ENCODE results near the gene USF2. TPM values are rescaled to one million over a fixed set of nuclear protein-coding genes. Genes with fewer than 3 reads are reported as not detected.
"Not testable (repeated sequence)": the region's sequence is repeated elsewhere in the genome, so short reads cannot be mapped to it uniquely, and the experiment has no call there.

The USF2 gene
- polyA plus RNA-seq, 1 donor from 2014 or later: 107 TPM

- no peaks in the 10 kb centered on the region for H3K27me3 ChIP-seq (ENCODE audit: insufficient read depth, low read depth, low read length)
- H3K27ac ChIP-seq (ENCODE audit: low read length): no peak overlapping the region
- no peaks in the 10 kb centered on the region for H3K36me3 ChIP-seq (ENCODE audit: insufficient read depth, low read length)
- no peaks in the 10 kb centered on the region for H3K9me2 ChIP-seq (ENCODE audit: insufficient read depth, low read length)
- H3K9ac ChIP-seq (ENCODE audit: low read length): no peak overlapping the region
- H2AFZ ChIP-seq (ENCODE audit: low read depth, low read length): no peak overlapping the region
- H3F3A ChIP-seq (ENCODE audit: insufficient read depth, low read length, poor library complexity, severe bottlenecking): no peaks in the 10 kb centered on the region
- H3K9me3 ChIP-seq (ENCODE audit: low read length): no peaks in the 10 kb centered on the region
- TF ChIP-seq SMC3 (conservative IDR thresholded peaks at IDR 0.05; ENCODE audit: poor library complexity): no peak
- TF ChIP-seq REST (IDR thresholded peaks at IDR 0.05; ENCODE audit: borderline replicate concordance): no peak
- TF ChIP-seq POLR2AphosphoS5 (IDR thresholded peaks at IDR 0.05): no peak
- TF ChIP-seq EZH2 (IDR thresholded peaks at IDR 0.05; ENCODE audit: borderline replicate concordance, insufficient read depth, low read length, poor library complexity, severe bottlenecking): no peak
- no peak for TF ChIP-seq CTCF (IDR thresholded peaks at IDR 0.05; ENCODE audit: poor library complexity, severe bottlenecking)
- TF ChIP-seq TAF1 (IDR thresholded peaks at IDR 0.05; ENCODE audit: low read depth): no peak
- no peak for TF ChIP-seq MXI1 (conservative IDR thresholded peaks at IDR 0.05; ENCODE audit: poor library complexity, severe bottlenecking)
- TF ChIP-seq RAD21 (conservative IDR thresholded peaks at IDR 0.05): no peak
- TF ChIP-seq EP300 (conservative IDR thresholded peaks at IDR 0.05; ENCODE audit: poor library complexity, severe bottlenecking): no peak
- H4K20me1 ChIP-seq (ENCODE audit: insufficient read depth): no peaks in the 10 kb centered on the region
- no peak overlapping the region for H3K4me3 ChIP-seq (ENCODE audit: low read length)
- no peak overlapping the region for H3K4me2 ChIP-seq (ENCODE audit: low read length)
- no peaks in the 10 kb centered on the region for H3K79me2 ChIP-seq (replicated peaks; ENCODE audit: insufficient read depth, low read length)
These were observed 48.3 kb upstream of the USF2 start for GRCh38 chr19:35220315-35220921.

GRCh38 chr19:35220973-35221590 is 47.7 kb upstream of the USF2 start:
- H3K79me2 ChIP-seq (replicated peaks; ENCODE audit: insufficient read depth, low read length); H3K4me3 ChIP-seq (ENCODE audit: low read length); H3K9me3 ChIP-seq (ENCODE audit: low read length); H3K9ac ChIP-seq (ENCODE audit: low read length); H4K20me1 ChIP-seq (ENCODE audit: insufficient read depth); H2AFZ ChIP-seq (ENCODE audit: low read depth, low read length); H3K9me2 ChIP-seq (ENCODE audit: insufficient read depth, low read length); H3F3A ChIP-seq (ENCODE audit: insufficient read depth, low read length, poor library complexity, severe bottlenecking); H3K27me3 ChIP-seq (ENCODE audit: insufficient read depth, low read depth, low read length); H3K27ac ChIP-seq (ENCODE audit: low read length); H3K36me3 ChIP-seq (ENCODE audit: insufficient read depth, low read length); H3K4me2 ChIP-seq (ENCODE audit: low read length): not testable (repeated sequence)

Data from neural cell (in vitro differentiated cells).